ENCODE results near the gene BRAF.

BRAF gene

GRCh38 chr7:140689199-140690152 lies 235.3 kb downstream of the BRAF start:
- Histone ChIP-seq H3K9me2 (replicated peaks; ENCODE audit: insufficient read depth, low read length) (no peaks in the 10 kb centered on the region), H3F3A (ENCODE audit: insufficient read depth) (no peaks in the 10 kb centered on the region), H3K9ac (ENCODE audit: low read length) (no peak overlapping the region), H3K27ac (ENCODE audit: low read depth, low read length) (no peak overlapping the region), H3K4me3 (ENCODE audit: insufficient read depth, low read length, poor library complexity, severe bottlenecking) (no peak overlapping the region), H3K4me2 (ENCODE audit: low read depth, low read length, poor library complexity, severe bottlenecking) (no peak overlapping the region), H3K36me3 (ENCODE audit: low read length) (no peaks in the 10 kb centered on the region; the same call in 1 of the 2 replicates), H3K9me3 (ENCODE audit: insufficient read depth, low read length) (no peaks in the 10 kb centered on the region), H3K27me3 (ENCODE audit: low read length) (no peaks in the 10 kb centered on the region), H4K20me1 (ENCODE audit: low read depth, low read length) (no peaks in the 10 kb centered on the region), H2AFZ (ENCODE audit: low read depth, low read length, severe bottlenecking) (no peak overlapping the region), H3K79me2 (ENCODE audit: insufficient read depth, low read length) (no peaks in the 10 kb centered on the region)
- TF ChIP-seq, protein P1, sequence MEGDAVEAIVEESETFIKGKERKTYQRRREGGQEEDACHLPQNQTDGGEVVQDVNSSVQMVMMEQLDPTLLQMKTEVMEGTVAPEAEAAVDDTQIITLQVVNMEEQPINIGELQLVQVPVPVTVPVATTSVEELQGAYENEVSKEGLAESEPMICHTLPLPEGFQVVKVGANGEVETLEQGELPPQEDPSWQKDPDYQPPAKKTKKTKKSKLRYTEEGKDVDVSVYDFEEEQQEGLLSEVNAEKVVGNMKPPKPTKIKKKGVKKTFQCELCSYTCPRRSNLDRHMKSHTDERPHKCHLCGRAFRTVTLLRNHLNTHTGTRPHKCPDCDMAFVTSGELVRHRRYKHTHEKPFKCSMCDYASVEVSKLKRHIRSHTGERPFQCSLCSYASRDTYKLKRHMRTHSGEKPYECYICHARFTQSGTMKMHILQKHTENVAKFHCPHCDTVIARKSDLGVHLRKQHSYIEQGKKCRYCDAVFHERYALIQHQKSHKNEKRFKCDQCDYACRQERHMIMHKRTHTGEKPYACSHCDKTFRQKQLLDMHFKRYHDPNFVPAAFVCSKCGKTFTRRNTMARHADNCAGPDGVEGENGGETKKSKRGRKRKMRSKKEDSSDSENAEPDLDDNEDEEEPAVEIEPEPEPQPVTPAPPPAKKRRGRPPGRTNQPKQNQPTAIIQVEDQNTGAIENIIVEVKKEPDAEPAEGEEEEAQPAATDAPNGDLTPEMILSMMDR (IDR thresholded peaks at IDR 0.05; ENCODE audit: insufficient read depth, low read length, poor library complexity, severe bottlenecking) = no peak

DNA sequence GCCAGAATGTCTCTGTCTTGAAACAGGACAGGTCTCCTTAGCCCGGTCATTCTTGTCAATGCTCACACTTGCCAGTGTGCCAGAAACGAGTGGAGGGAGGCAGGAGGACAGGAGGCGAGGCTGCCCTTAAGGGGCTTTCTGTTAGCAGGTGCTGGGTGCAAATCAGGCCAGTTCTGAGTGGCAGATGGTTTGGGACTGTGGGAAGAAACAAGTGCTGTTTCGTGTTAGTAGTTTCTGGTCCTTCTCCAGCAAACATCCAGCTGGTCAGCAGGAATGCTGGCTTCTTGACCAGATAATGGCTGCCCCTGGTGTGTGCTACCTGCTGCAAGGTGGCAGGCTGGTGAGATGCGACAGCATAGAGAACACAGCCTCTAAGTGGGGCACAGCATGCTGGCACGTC lies 236.4 kb downstream of the BRAF start:
- Histone ChIP-seq H3K9me3 (ENCODE audit: insufficient read depth, low read length) (no peaks in the 10 kb centered on the region), H2AFZ (ENCODE audit: low read depth, low read length, severe bottlenecking) (no peak overlapping the region), H3K4me3 (ENCODE audit: insufficient read depth, low read length, poor library complexity, severe bottlenecking) (no peak overlapping the region), H3K4me2 (ENCODE audit: low read depth, low read length, poor library complexity, severe bottlenecking) (no peak overlapping the region), H3F3A (ENCODE audit: insufficient read depth) (no peaks in the 10 kb centered on the region), H3K9me2 (replicated peaks; ENCODE audit: insufficient read depth, low read length) (no peaks in the 10 kb centered on the region), H3K27ac (ENCODE audit: low read depth, low read length) (no peak overlapping the region), H3K9ac (ENCODE audit: low read length) (no peak overlapping the region), H3K27me3 (ENCODE audit: low read length) (no peaks in the 10 kb centered on the region), H3K79me2 (ENCODE audit: insufficient read depth, low read length) (no peaks in the 10 kb centered on the region), H3K36me3 (ENCODE audit: low read length) (no peaks in the 10 kb centered on the region; the same call in 1 of the 2 replicates), H4K20me1 (ENCODE audit: low read depth, low read length) (no peaks in the 10 kb centered on the region)
- TF ChIP-seq, protein P1 (IDR thresholded peaks at IDR 0.05; ENCODE audit: insufficient read depth, low read length, poor library complexity, severe bottlenecking) = no peak
- TF ChIP-seq EZH2phosphoT487 (conservative IDR thresholded peaks at IDR 0.05; ENCODE audit: low read length) = no peak

- Histone ChIP-seq H3K4me2 (ENCODE audit: low read depth, low read length, poor library complexity, severe bottlenecking) (no peak overlapping the region), H3F3A (ENCODE audit: insufficient read depth) (no peaks in the 10 kb centered on the region), H3K9ac (ENCODE audit: low read length) (no peak overlapping the region), H3K36me3 (ENCODE audit: low read length) (no peaks in the 10 kb centered on the region; the same call in 1 of the 2 replicates), H2AFZ (ENCODE audit: low read depth, low read length, severe bottlenecking) (no peak overlapping the region), H3K27me3 (ENCODE audit: low read length) (no peaks in the 10 kb centered on the region), H3K9me2 (replicated peaks; ENCODE audit: insufficient read depth, low read length) (no peaks in the 10 kb centered on the region), H4K20me1 (ENCODE audit: low read depth, low read length) (no peaks in the 10 kb centered on the region), H3K9me3 (ENCODE audit: insufficient read depth, low read length) (no peaks in the 10 kb centered on the region), H3K27ac (ENCODE audit: low read depth, low read length) (no peak overlapping the region), H3K79me2 (ENCODE audit: insufficient read depth, low read length) (no peaks in the 10 kb centered on the region), H3K4me3 (ENCODE audit: insufficient read depth, low read length, poor library complexity, severe bottlenecking) (no peak overlapping the region)
- no peak for TF ChIP-seq EZH2phosphoT487 (conservative IDR thresholded peaks at IDR 0.05; ENCODE audit: low read length)
- TF ChIP-seq, protein P1 (IDR thresholded peaks at IDR 0.05; ENCODE audit: insufficient read depth, low read length, poor library complexity, severe bottlenecking) = no peak
Observed at GRCh38 chr7:140686921-140687320, 237.8 kb downstream of the BRAF start.

Measured in SU-DHL-6 (cell line).